ENCODE measurements around the gene PDGFA.

PDGFA gene

DNA sequence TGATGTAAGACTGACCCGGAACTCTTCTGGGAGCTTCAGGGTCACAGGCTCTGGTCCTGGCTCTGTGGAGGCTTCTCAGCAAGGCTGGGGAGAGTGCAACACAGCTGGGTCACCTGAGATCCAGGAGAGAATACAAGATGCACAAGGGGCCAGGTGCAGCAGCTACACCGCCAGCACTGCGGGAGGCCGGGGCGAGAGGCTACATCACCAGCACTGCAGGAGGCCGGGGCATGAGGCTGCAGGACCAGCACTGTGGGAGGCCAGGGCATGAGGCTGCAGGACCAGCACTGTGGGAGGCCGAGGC lies 44.3 kb downstream of the PDGFA start:
- in situ Hi-C loops (cut with MboI; ENCODE audit: low sequenced_read_pairs): no loop called here

- in situ Hi-C loops (cut with MboI; ENCODE audit: low sequenced_read_pairs): no loop called here
These were observed 44.8 kb downstream of the PDGFA start for GRCh38 chr7:474605-475424.

- in situ Hi-C loops (cut with MboI; ENCODE audit: low sequenced_read_pairs): no loop called here
These were observed 45.6 kb downstream of the PDGFA start for GRCh38 chr7:473870-474604.

DNA sequence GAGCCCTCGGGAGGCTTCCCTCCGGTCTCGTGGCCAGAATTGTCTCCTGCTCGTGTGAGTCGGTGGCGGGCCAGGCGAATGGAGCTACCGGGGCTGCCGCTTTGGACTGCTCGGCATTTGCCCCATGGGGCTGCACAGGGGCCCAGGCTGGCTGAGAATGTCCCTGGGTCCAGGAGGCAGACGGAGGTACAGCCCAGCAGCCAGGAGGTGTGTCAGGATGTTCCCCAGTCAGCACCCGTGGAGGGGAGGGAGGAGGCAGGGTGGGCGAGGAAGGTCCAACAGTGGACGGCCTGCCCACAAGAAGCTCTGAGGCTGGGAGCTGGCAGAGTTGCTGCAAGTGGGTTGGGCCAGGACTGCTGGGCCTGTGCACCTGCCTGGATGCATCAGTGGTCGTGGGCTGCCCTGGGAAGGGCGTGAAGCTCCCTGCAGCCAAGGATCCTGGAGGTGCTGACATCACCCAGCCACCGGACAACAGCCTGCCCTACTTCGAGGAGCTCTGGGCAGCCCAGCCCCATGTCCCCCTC lies 46.4 kb downstream of the PDGFA start:
- in situ Hi-C loops (cut with MboI; ENCODE audit: low sequenced_read_pairs): no loop called here

- in situ Hi-C loops (cut with MboI; ENCODE audit: low sequenced_read_pairs): no loop called here
These were observed 47.0 kb downstream of the PDGFA start for GRCh38 chr7:472640-472957.

- in situ Hi-C loops (cut with MboI; ENCODE audit: low sequenced_read_pairs): no loop called here
These were observed 47.6 kb downstream of the PDGFA start for GRCh38 chr7:471866-472639.

DNA sequence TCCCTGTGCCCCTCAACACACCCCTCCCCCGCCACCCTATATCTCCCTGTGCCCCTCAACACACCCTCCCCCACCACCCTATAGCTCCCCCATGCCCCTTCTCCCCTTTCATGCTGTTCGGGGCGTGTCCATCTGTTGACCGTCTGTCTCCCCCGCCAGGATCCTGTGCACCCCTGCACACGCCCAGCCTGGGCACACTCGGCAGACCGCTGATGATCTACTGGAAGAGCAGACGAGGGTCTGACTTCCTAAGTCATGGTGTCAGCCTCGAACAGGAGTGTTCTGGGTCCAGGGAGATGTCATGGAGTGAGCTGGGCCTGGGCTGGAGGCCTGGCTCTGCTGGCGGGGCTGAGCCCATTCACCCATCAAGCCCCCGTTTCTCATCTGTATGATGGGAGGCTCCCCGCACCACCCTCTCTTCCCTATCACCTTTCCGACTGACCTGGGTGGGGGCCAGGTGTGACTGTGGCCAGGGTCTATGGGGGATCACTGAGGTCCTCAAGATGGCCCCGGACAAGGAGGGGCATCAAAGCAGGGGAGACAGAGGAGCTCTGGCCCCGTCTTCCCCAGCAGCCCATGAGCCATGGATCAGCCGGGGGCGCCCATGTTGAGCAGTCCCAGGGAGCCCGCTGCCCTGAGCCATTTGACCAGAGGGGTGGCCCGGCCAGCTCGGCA lies 48.3 kb downstream of the PDGFA start:
- in situ Hi-C loops (cut with MboI; ENCODE audit: low sequenced_read_pairs): no loop called here

GRCh38 chr7:469563-469961 lies 50.1 kb downstream of the PDGFA start:
- in situ Hi-C loops (cut with MboI; ENCODE audit: low sequenced_read_pairs): no loop called here

DNA sequence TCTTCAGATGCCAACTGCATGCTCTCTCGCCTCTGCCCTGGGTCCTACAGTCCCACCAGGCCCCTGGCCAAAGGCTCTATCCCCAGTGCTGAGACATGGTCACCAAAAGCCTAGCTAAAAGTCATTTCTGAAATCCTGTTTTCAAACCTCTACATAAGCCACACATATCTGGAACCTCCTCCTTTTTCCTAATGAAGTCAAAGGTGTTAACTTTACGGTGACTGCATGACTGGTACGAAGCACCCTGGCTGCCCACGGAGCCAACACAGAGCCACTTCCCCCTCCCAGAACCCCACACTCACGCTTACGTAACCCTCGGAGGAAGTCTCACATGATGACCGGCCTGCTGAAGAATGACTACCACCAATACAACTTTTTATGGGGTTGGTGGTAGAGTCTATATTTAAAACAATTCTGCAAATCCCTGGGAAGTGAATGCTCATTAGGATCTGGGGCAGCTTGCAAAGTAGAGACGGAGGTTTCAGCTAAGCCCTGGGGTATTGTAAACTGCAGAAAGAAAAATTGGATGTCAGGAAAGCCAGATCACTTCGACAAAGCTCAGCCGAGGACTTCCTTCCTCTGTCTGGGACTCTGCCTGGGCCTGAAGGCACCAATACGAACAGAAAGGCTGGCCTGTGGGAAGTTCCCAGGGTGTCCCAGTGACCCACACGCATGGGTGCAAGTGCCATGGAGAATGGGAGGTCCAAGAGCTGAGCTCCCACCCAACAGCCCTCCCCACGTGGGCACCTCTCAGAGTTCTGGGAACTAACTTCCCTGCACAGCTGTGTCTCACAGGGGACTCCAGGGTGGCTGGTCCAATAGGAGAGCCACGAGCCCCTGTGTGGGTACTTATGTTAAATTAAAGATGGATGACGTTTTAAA lies 50.7 kb downstream of the PDGFA start:
- in situ Hi-C loops (cut with MboI; ENCODE audit: low sequenced_read_pairs): no loop called here

DNA sequence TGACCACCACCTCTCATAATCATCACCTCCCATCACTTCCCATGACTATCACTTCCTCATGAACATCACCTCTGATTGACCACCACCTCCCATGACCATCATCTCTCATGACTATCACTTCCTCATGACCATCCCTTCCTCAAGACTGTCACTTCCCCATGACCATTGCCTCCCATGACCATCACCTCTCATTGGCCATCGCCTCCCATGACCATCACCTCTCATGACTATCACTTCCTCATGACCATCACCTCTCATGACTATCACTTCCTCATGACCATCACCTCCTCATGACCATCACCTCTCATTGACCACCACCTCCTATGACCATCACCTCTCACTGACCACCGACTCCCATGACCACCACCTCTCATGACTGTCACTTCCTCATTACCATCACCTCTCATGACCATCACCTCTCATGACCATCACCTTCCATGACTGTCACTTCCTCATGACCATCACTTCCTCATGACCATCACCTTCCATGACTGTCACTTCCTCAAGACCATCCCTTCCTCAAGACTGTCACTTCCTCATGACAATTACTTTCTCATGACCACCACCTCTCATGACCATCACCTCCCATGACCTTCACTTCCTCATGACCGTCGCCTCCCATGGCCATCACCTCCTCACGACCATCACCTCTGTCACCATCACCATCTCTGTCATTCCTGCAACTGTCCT lies 51.6 kb downstream of the PDGFA start:
- in situ Hi-C loops (cut with MboI; ENCODE audit: low sequenced_read_pairs): no loop called here

DNA sequence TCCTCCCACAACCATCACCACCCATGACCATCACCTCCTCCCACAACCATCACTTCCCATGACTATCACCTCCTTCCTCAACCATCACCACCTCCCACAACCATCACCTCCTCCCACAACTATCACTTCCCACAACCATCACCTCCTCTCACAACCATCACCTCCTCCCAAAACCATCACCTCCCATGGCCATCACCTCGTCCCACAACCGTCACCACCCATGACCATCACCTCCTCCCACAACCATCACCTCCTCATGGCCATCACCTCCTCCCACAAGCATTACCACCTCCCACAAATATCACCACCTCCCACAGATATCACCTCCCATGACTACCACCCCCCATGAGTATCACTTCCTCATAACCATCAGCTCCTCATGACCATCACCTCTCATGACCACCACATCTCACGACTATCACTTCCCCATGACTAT lies 52.2 kb downstream of the PDGFA start:
- in situ Hi-C loops (cut with MboI; ENCODE audit: low sequenced_read_pairs): no loop called here

- in situ Hi-C loops (cut with MboI; ENCODE audit: low sequenced_read_pairs): no loop called here
These were observed 53.0 kb downstream of the PDGFA start for GRCh38 chr7:466465-467191.

GRCh38 chr7:465710-466400 lies 53.8 kb downstream of the PDGFA start:
- in situ Hi-C loops (cut with MboI; ENCODE audit: low sequenced_read_pairs): no loop called here

- in situ Hi-C loops (cut with MboI; ENCODE audit: low sequenced_read_pairs): no loop called here
These were observed 54.9 kb downstream of the PDGFA start for GRCh38 chr7:464454-465401.

- in situ Hi-C loops (cut with MboI; ENCODE audit: low sequenced_read_pairs): no loop called here
These were observed 55.7 kb downstream of the PDGFA start for GRCh38 chr7:463817-464453.

- in situ Hi-C loops (cut with MboI; ENCODE audit: low sequenced_read_pairs): no loop called here
These were observed 56.3 kb downstream of the PDGFA start for GRCh38 chr7:463362-463781.
